Measurements from ENCODE around the gene SLC27A2. TPM values are rescaled to one million over a fixed set of nuclear protein-coding genes. Genes with fewer than 3 reads are reported as not detected.

The SLC27A2 gene
- total and polyA plus RNA-seq, 4 donors = 3.5 to 6.6 (median 5.2) TPM

DNA sequence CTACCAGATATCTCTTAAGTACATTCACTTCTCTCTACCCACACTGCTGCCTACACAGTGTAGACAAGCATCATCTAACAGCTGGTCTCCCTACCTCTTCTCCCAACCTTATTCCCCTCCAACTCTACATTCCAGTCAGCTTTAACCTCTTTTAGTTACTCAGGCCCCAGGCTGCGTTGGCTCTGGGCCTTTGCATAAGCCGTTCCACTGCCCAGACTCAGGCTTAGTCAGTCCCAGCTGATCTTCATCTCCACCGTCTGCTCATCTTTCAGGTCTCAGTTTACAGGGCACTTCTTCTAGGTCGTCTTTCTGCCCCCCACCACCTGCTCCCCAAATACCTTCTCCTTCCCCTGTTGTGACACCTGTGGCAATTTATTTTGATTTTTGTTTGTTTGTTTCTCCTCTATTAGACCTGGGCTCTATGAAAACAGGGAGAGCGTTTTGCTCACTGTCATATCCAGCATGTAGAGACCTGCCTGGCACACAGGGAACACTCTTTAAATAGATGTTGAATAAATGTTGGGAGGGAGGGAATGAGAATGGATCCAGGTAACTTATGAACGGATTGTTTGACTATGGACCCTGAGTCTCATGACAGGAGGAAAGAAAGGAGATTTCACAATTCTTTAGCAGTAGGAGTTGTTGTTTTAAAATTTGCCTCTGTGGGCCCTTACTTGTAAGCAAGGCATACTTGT, 11.1 kb downstream of the SLC27A2 start:
- no peak overlapping the region for H3K4me3 ChIP-seq
- WGBS, 2 donors = 84 to 88% methylated on average over 6 of the region's 6 CpGs

GRCh38 chr15:50202003-50202402, 20.0 kb downstream of the SLC27A2 start:
- Histone ChIP-seq H3K9me3 (ENCODE audit: control insufficient read depth in 4 of 4, insufficient read depth in 3 of 4, low read length in 3 of 4) (no peaks in the 10 kb centered on the region), H3K27me3 (ENCODE audit: control insufficient read depth in 3 of 3, insufficient read depth in 3 of 3, low read length in 2 of 3) (no peaks in the 10 kb centered on the region), H3K4me1 (ENCODE audit: control insufficient read depth in 5 of 5, insufficient read depth in 5 of 5, low read length in 5 of 5) (no peaks in the 10 kb centered on the region), H3K9ac (ENCODE audit: insufficient read depth in 1 of 2, low read length in 2 of 2) (no peak overlapping the region), H3K4me3 (no peak overlapping the region), H3K27ac (ENCODE audit: low read depth in 1 of 2, low read length in 1 of 2) (no peak overlapping the region), H3K36me3 (ENCODE audit: control insufficient read depth in 4 of 4, insufficient read depth in 4 of 4, low read length in 4 of 4) (no peaks in the 10 kb centered on the region)
- TF ChIP-seq, protein P1, sequence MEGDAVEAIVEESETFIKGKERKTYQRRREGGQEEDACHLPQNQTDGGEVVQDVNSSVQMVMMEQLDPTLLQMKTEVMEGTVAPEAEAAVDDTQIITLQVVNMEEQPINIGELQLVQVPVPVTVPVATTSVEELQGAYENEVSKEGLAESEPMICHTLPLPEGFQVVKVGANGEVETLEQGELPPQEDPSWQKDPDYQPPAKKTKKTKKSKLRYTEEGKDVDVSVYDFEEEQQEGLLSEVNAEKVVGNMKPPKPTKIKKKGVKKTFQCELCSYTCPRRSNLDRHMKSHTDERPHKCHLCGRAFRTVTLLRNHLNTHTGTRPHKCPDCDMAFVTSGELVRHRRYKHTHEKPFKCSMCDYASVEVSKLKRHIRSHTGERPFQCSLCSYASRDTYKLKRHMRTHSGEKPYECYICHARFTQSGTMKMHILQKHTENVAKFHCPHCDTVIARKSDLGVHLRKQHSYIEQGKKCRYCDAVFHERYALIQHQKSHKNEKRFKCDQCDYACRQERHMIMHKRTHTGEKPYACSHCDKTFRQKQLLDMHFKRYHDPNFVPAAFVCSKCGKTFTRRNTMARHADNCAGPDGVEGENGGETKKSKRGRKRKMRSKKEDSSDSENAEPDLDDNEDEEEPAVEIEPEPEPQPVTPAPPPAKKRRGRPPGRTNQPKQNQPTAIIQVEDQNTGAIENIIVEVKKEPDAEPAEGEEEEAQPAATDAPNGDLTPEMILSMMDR (IDR thresholded peaks at IDR 0.05; ENCODE audit: control extremely low read depth, extremely low read depth) = no peak
- ATAC-seq (ENCODE audit: insufficient read depth, low FRiP score) (no peak), DNase-seq (no peak)

More for the DNA sequence above, 11.1 kb downstream of the SLC27A2 start:
- ATAC-seq (ENCODE audit: insufficient read depth, low FRiP score) (no peak), DNase-seq (no peak)
- no peaks in the 10 kb centered on the region for H3K36me3 ChIP-seq (ENCODE audit: control insufficient read depth in 4 of 4, insufficient read depth in 4 of 4, low read length in 4 of 4)
- H3K27me3 ChIP-seq (ENCODE audit: control insufficient read depth in 3 of 3, insufficient read depth in 3 of 3, low read length in 2 of 3) = no peaks in the 10 kb centered on the region
- no peaks in the 10 kb centered on the region for H3K9me3 ChIP-seq (ENCODE audit: control insufficient read depth in 4 of 4, insufficient read depth in 3 of 4, low read length in 3 of 4)
- H3K4me1 ChIP-seq (ENCODE audit: control insufficient read depth in 5 of 5, insufficient read depth in 5 of 5, low read length in 5 of 5) = peaks cover 0 to 1% (median 0%) of the 10 kb centered on the region in 5 donors
- TF ChIP-seq, protein P1 (IDR thresholded peaks at IDR 0.05; ENCODE audit: control extremely low read depth, extremely low read depth) = no peak
- no peak overlapping the region for H3K27ac ChIP-seq (ENCODE audit: low read depth in 1 of 2, low read length in 1 of 2)
- H3K9ac ChIP-seq (ENCODE audit: insufficient read depth in 1 of 2, low read length in 2 of 2) = no peak overlapping the region

DNA sequence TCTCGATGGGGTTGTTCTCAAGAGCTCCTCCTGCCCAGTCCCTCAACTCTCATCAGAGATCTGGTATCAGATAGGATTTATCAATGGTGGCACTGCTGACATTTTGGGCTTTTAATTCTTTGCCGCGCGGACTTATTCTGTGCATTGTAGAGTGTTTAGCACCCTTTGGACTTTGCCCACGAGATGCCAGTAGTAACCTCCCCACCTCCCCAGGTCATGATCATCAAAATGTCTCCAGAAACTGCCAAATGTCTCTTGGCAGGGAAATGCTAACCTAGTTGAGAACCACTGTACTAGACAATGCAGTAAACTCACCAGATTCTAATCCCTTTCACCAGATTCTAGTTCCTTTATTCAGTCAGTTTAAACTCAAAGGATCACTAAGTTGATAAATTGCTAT, 24.0 kb downstream of the SLC27A2 start:
- TF ChIP-seq, protein P1 (IDR thresholded peaks at IDR 0.05; ENCODE audit: control extremely low read depth, extremely low read depth) = no peak
- no peak overlapping the region for H3K27ac ChIP-seq (ENCODE audit: low read depth in 1 of 2, low read length in 1 of 2)
- H3K4me1 ChIP-seq (ENCODE audit: control insufficient read depth in 5 of 5, insufficient read depth in 5 of 5, low read length in 5 of 5) = peaks cover 0 to 5% (median 0%) of the 10 kb centered on the region in 5 donors
- H3K4me3 ChIP-seq = no peak overlapping the region
- H3K9me3 ChIP-seq (ENCODE audit: control insufficient read depth in 4 of 4, insufficient read depth in 3 of 4, low read length in 3 of 4) = peaks cover 0 to 5% (median 0%) of the 10 kb centered on the region in 4 donors
- ATAC-seq (ENCODE audit: insufficient read depth, low FRiP score) = no peak
- no peaks in the 10 kb centered on the region for H3K27me3 ChIP-seq (ENCODE audit: control insufficient read depth in 3 of 3, insufficient read depth in 3 of 3, low read length in 2 of 3)
- WGBS, 2 donors = 89 to 94% methylated on average over 5 of the region's 5 CpGs
- no peaks in the 10 kb centered on the region for H3K36me3 ChIP-seq (ENCODE audit: control insufficient read depth in 4 of 4, insufficient read depth in 4 of 4, low read length in 4 of 4)
- no peak overlapping the region for H3K9ac ChIP-seq (ENCODE audit: insufficient read depth in 1 of 2, low read length in 2 of 2)
- DNase-seq = no peak

GRCh38 chr15:50209809-50210208, 27.8 kb downstream of the SLC27A2 start:
- no peak overlapping the region for H3K27ac ChIP-seq (ENCODE audit: low read depth in 1 of 2, low read length in 1 of 2)
- DNase-seq = no peak
- ATAC-seq (ENCODE audit: insufficient read depth, low FRiP score) = no peak
- no peaks in the 10 kb centered on the region for H3K36me3 ChIP-seq (ENCODE audit: control insufficient read depth in 4 of 4, insufficient read depth in 4 of 4, low read length in 4 of 4)
- peaks cover 0 to 5% (median 0%) of the 10 kb centered on the region in 5 donors for H3K4me1 ChIP-seq (ENCODE audit: control insufficient read depth in 5 of 5, insufficient read depth in 5 of 5, low read length in 5 of 5)
- peaks cover 0 to 6% (median 2%) of the 10 kb centered on the region in 4 donors for H3K9me3 ChIP-seq (ENCODE audit: control insufficient read depth in 4 of 4, insufficient read depth in 3 of 4, low read length in 3 of 4)
- H3K9ac ChIP-seq (ENCODE audit: insufficient read depth in 1 of 2, low read length in 2 of 2) = no peak overlapping the region
- WGBS, 2 donors = 87 to 91% methylated on average over 4 of the region's 4 CpGs
- H3K4me3 ChIP-seq = no peak overlapping the region
- H3K27me3 ChIP-seq (ENCODE audit: control insufficient read depth in 3 of 3, insufficient read depth in 3 of 3, low read length in 2 of 3) = no peaks in the 10 kb centered on the region
- TF ChIP-seq, protein P1 (IDR thresholded peaks at IDR 0.05; ENCODE audit: control extremely low read depth, extremely low read depth) = no peak

Data from lung (tissue), 12 donors.